Vagina (tissue), 2 donors: Measurements from ENCODE around the gene PLXNA3.

Experiments used
- CTCF ChIP-seq, 3 experiments: fragments of 450-650 bp in 2 of 3; fragments of 200-600 bp in 1 of 3; sonication (generic) in 1 of 3; IDR thresholded peaks; one replicate each; pipeline ENCODE4 v1.5.1; 2017 to 2019; ENCODE audit warnings: antibody characterized with exemption in 3 of 3, mild to moderate bottlenecking in 2 of 3, moderate library complexity in 2 of 3
- POLR2A ChIP-seq, 2 donors: fragments of 450-650 bp; IDR thresholded peaks; one replicate each; pipeline ENCODE4 v1.6.1; 2017; ENCODE audit warnings: antibody characterized with exemption in 2 of 2, mild to moderate bottlenecking in 2 of 2, moderate library complexity in 2 of 2
- POLR2AphosphoS5 ChIP-seq, 2 donors: sonication (generic); formaldehyde crosslinking; IDR thresholded peaks; one replicate each; pipeline ENCODE4 v1.9.0; 2017; ENCODE audit warnings: antibody characterized with exemption in 2 of 2, mild to moderate bottlenecking in 2 of 2, low read depth in 1 of 2; ENCODE audit not compliant: insufficient read depth in 1 of 2

GRCh38 chrX:154506483-154507332 is 48.6 kb downstream of the PLXNA3 start:
- TF ChIP-seq POLR2A (IDR thresholded peaks at IDR 0.05) = no peak
- no peak for TF ChIP-seq CTCF (IDR thresholded peaks at IDR 0.05)
- TF ChIP-seq POLR2AphosphoS5 (IDR thresholded peaks at IDR 0.05; ENCODE audit: insufficient read depth in 1 of 2, low read depth in 1 of 2) = no peak
